ENCODE measurements around the gene OTOP1.

OTOP1 gene

DNA sequence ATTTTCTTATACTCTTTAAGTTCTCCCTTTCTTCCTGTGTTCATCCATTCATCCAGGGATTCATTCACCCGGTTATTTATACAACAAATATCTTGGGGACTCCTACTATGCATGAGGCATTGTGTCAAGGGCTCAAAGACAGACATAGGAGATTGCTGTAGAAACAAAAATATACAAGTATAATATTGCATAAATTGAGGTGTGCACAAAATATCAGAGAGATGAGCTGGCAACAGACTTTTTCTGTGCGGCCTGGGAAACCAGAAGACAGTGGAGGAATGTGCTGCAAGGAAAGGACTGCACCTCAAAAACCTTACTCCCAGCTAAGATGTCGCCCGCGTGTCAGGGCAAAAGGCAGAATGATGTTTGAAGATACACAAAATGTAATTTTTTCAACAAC, 9.6 kb downstream of the OTOP1 start:
- TF ChIP-seq, protein P1, sequence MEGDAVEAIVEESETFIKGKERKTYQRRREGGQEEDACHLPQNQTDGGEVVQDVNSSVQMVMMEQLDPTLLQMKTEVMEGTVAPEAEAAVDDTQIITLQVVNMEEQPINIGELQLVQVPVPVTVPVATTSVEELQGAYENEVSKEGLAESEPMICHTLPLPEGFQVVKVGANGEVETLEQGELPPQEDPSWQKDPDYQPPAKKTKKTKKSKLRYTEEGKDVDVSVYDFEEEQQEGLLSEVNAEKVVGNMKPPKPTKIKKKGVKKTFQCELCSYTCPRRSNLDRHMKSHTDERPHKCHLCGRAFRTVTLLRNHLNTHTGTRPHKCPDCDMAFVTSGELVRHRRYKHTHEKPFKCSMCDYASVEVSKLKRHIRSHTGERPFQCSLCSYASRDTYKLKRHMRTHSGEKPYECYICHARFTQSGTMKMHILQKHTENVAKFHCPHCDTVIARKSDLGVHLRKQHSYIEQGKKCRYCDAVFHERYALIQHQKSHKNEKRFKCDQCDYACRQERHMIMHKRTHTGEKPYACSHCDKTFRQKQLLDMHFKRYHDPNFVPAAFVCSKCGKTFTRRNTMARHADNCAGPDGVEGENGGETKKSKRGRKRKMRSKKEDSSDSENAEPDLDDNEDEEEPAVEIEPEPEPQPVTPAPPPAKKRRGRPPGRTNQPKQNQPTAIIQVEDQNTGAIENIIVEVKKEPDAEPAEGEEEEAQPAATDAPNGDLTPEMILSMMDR (IDR thresholded peaks at IDR 0.05) = no peak

- TF ChIP-seq, protein P1 (IDR thresholded peaks at IDR 0.05) = no peak
Measured at GRCh38 chr4:4216648-4217047, 10.1 kb downstream of the OTOP1 start.

DNA sequence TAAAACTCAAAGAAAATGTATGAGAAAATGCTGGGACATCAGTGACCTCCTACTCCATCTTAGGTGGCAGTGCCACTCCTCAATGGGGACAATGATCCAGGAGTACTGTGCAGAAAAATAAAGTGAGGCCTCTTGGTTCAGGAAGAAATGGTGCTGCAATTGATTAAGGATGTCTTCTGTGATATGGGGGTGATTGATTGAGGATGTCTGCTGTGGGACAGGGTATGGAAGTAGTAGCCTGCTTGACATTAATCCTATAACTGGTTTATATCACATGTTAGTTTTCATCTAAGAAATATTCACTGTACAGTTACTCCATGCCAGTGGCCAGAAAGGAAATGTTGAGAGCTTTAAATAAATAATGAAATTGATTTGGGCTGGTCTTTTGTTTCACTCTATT, 20.5 kb downstream of the OTOP1 start:
- TF ChIP-seq, protein P1 (IDR thresholded peaks at IDR 0.05) = no peak

DNA sequence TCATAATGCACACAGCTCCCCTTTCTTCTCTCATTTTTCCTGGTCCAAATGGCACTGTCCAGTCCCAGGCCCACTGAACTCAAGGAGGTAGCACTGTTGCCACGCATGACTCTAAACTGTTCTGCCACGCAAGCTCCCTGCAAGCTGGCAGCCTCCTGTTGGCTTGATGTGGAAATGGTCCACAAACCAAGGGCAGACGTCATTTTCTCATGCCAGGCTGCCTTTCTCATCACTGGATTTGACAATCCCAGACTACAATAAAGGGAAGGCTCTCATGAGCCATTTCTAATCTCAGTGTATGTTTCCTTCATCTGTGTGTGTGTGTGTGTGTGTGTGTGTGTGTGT, 22.4 kb downstream of the OTOP1 start:
- TF ChIP-seq, protein P1 (IDR thresholded peaks at IDR 0.05) = no peak

- TF ChIP-seq, protein P1 (IDR thresholded peaks at IDR 0.05) = no peak
Measured at GRCh38 chr4:4203688-4204400, 22.9 kb downstream of the OTOP1 start.

DNA sequence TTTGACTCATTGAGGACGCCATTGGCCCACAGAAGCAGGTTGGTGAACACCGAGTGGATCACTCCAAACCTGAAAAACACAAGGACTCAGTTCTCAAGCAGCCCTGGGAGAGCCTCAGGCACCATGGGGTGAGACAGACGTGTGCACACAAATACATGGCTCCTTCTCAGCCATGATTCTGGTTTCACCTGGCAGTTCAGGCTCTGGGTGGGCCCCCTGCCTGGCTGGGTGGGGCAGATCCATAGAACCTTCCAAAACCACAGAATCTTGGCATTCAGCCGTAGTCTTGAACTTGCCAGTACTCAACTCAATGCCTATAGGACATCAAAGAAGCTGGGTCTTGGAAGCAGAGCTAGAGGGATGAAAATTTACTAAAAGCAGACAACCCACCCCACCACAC, 24.2 kb downstream of the OTOP1 start:
- TF ChIP-seq, protein P1 (IDR thresholded peaks at IDR 0.05) = no peak

DNA sequence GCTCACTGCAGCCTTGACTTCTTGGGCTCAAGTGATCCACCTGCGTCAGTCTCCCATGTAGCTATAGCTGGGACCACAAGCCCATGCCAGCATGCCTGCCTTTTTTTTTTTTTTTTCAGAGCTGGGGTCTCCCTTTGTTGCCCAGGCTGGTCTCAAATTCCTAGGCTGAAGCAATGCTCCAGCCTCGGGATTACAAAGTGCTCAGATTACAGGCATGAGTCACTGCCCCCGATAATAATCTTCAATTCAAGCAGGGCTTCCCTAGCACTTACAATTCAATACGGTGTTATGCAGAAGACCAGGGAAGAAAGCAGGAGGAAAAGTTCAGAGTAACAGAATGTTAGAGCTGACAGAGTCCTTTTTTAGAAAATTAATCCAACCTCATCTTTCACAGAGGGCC, 26.1 kb downstream of the OTOP1 start:
- TF ChIP-seq, protein P1 (IDR thresholded peaks at IDR 0.05) = no peak

GRCh38 chr4:4195354-4195753, 31.4 kb downstream of the OTOP1 start:
- TF ChIP-seq, protein P1 (IDR thresholded peaks at IDR 0.05) = no peak

All from LNCAP (cell line).